K562 (cell line): Measurements from ENCODE around the gene FAM120B. TPM values are rescaled to one million over a fixed set of nuclear protein-coding genes. Genes with fewer than 3 reads are reported as not detected.

Experiments used
- CUX1 ChIP-seq: fragments of 200-800 bp; sonication (Bioruptor generic); IDR thresholded peaks from 2 replicates; pipeline ENCODE4 v1.6.1; 2016; ENCODE audit warnings: missing genetic modification characterization, missing compliant biosample characterization
- E4F1 ChIP-seq: fragments of 250-450 bp; sonication (Bioruptor Pico); IDR thresholded peaks from 2 replicates; pipeline ENCODE4 v1.5.0; 2021; ENCODE audit warnings: mild to moderate bottlenecking, borderline replicate concordance
- HDAC3 ChIP-seq: fragments of 450-650 bp; IDR thresholded peaks from 2 replicates; pipeline ENCODE4 v1.6.1; 2018; ENCODE audit warnings: borderline replicate concordance, mild to moderate bottlenecking, moderate library complexity; ENCODE audit not compliant: partially characterized antibody
- IRF1 ChIP-seq: sonication (generic); formaldehyde crosslinking; IDR thresholded peaks from 2 replicates; pipeline ENCODE4 v1.8.0; 2022; ENCODE audit warnings: missing genetic modification reagents, mild to moderate bottlenecking, borderline replicate concordance
- MEF2A ChIP-seq: IDR thresholded peaks from 2 replicates; pipeline ENCODE4 v1.6.1; 2011; ENCODE audit warnings: low read depth, mild to moderate bottlenecking, low read length, moderate library complexity; ENCODE audit not compliant: control insufficient read depth
- STAT5B ChIP-seq: fragments of 250-450 bp; sonication (Bioruptor Pico); IDR thresholded peaks from 2 replicates; pipeline ENCODE4 v1.8.0; 2021; ENCODE audit warnings: mild to moderate bottlenecking, inconsistent platforms
- YBX1 ChIP-seq: fragments of 450-650 bp; IDR thresholded peaks from 2 replicates; pipeline ENCODE4 v1.7.1; 2016; ENCODE audit warnings: mild to moderate bottlenecking
- YY1 ChIP-seq, 3 experiments: IDR thresholded peaks; 2 replicates each; pipeline ENCODE4 v1.6.1; 2011; ENCODE audit warnings: low read length in 2 of 3, mild to moderate bottlenecking in 2 of 3, moderate library complexity in 2 of 3, borderline replicate concordance in 1 of 3, control low read depth in 1 of 3, low read depth in 1 of 3; ENCODE audit not compliant: insufficient read depth in 3 of 3, insufficient replicate concordance in 2 of 3, control insufficient read depth in 1 of 3, insufficient read length in 1 of 3; ENCODE audit errors: extremely low read depth in 1 of 3
- ZNF561 ChIP-seq: fragments of 450-650 bp; formaldehyde crosslinking; conservative IDR thresholded peaks from 2 replicates; pipeline ENCODE4 v1.4.0; 2020; ENCODE audit warnings: mild to moderate bottlenecking, moderate library complexity
- polyA plus RNA-seq, 8 experiments: library from polyadenylated mRNA; depleted of rRNA in 4 of 8; stranded (reverse) in 5 of 8; unstranded in 3 of 8; fragments of >200 nt; fragmentation: Nextera tagmentation in 2 of 8; fragmentation: Illumina TruSeq in 1 of 8; extraction: Ambion mirVana in 2 of 8; extraction: Trizol in 1 of 8; gene quantifications; 2 replicates each; pipeline versions ENCODE4 v1.2.1 to v1.2.3, GENCODE V29; 2011 to 2014; ENCODE audit warnings: inconsistent platforms in 1 of 8, missing spikeins in 1 of 8
- total RNA-seq, 7 experiments: library from RNA; depleted of rRNA in 6 of 7; stranded (reverse); fragments of >200 nt in 6 of 7; fragmentation: Illumina TruSeq in 2 of 7; extraction: Trizol in 2 of 7; gene quantifications; 2 replicates each; pipeline versions ENCODE4 v1.2.1 to v1.2.3, GENCODE V29; 2011 to 2021; ENCODE audit warnings: low replicate concordance in 1 of 7

Gene FAM120B
- total and polyA plus RNA-seq, 9 of the 15 experiments (the other 6 are each of a cell fraction or from before 2014, with no cell fraction given): 3.5 to 22.6 (median 14.7) TPM

- TF ChIP-seq MEF2A (no peak), E4F1 (no peak), ZNF561 (no peak), HDAC3 (no peak), IRF1 (CRISPR knock-in tag) (no peak), CUX1 (no peak), YY1 (IDR thresholded peaks at IDR 0.05; ENCODE audit: borderline replicate concordance in 1 of 3, control insufficient read depth in 1 of 3, extremely low read depth in 1 of 3, insufficient read depth in 3 of 3, insufficient read length in 1 of 3, insufficient replicate concordance in 2 of 3, low read depth in 1 of 3, low read length in 2 of 3) (no peak), YBX1 (no peak), STAT5B (CRISPR knock-in tag) (no peak)
Observed at GRCh38 chr6:170403451-170403850, 96.9 kb downstream of the FAM120B start (continued).
